HG03066 (cell line): Measurements from ENCODE around the gene PRKCI.
"Not testable (repeated sequence)": the region's sequence is repeated elsewhere in the genome, so short reads cannot be mapped to it uniquely, and the experiment has no call there.

ENCODE experiments used
- ATAC-seq: cut with Tn5 transposase; IDR thresholded peaks from one replicate; pipeline ENCODE4 v1.9.1; 2021; ENCODE audit warnings: low read depth; ENCODE audit not compliant: unreplicated experiment

The PRKCI gene

GRCh38 chr3:170331143-170331542 lies 108.9 kb downstream of the PRKCI start:
- no peak for ATAC-seq

- no peak for ATAC-seq
These were observed 115.2 kb downstream of the PRKCI start for GRCh38 chr3:170337420-170337819.

GRCh38 chr3:170338690-170339340 lies 116.6 kb downstream of the PRKCI start:
- ATAC-seq, result no peak

- not testable (repeated sequence) for ATAC-seq
These were observed 120.0 kb downstream of the PRKCI start for GRCh38 chr3:170342273-170342672.

- ATAC-seq, result not testable (repeated sequence)
These were observed 121.6 kb downstream of the PRKCI start for GRCh38 chr3:170343859-170344258.

GRCh38 chr3:170344971-170345370 lies 122.7 kb downstream of the PRKCI start:
- no peak for ATAC-seq

GRCh38 chr3:170346481-170347392 lies 124.5 kb downstream of the PRKCI start:
- ATAC-seq, result no peak

- ATAC-seq, result peak; percentile 65
These were observed 128.5 kb downstream of the PRKCI start for GRCh38 chr3:170350515-170351413.

GRCh38 chr3:170352936-170353335 lies 130.7 kb downstream of the PRKCI start:
- no peak for ATAC-seq

- ATAC-seq, result no peak
These were observed 131.3 kb downstream of the PRKCI start for GRCh38 chr3:170353485-170353884.

- no peak for ATAC-seq
These were observed 132.5 kb downstream of the PRKCI start for GRCh38 chr3:170354760-170355159.
